Gastroesophageal sphincter (tissue), 3 donors: Measurements from ENCODE around the gene NSMCE1.

Experiments
- CTCF ChIP-seq, 4 experiments: fragments of 200-600 bp in 2 of 4; fragments of 450-650 bp in 2 of 4; sonication (generic) in 1 of 4; IDR thresholded peaks; one replicate each; pipeline ENCODE4 v1.5.1; 2017 to 2019; ENCODE audit warnings: antibody characterized with exemption in 4 of 4, mild to moderate bottlenecking in 2 of 4, moderate library complexity in 2 of 4
- POLR2A ChIP-seq, 2 donors: fragments of 450-650 bp; IDR thresholded peaks; one replicate each; pipeline ENCODE4 v1.6.1; 2017; ENCODE audit warnings: antibody characterized with exemption in 2 of 2, mild to moderate bottlenecking in 2 of 2, moderate library complexity in 1 of 2

DNA sequence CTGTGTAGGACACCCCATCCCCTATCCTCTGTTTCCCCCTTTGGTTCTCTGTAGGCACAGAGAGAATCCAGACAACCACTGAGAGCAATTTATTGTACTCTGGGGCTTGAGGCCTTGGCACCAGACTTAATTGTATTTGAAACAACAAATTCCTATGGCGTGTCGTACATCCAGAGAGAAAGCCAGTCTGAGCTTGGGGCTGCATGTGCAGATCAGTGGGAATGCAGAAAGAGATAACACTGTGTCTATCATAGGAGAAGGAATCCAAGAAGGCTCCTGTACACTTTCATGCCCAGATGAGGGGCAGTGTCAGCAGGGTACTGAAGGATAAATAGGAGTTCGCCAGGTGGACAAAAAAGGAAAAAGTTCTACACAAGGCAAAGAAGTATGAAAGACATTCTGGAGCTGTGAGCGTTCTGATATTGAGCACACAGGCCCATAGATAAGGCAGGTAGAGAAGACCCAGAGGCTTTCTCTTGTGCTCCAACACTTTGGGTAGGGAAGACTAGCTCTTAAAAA is 23.2 kb upstream of the NSMCE1 start:
- TF ChIP-seq CTCF (IDR thresholded peaks at IDR 0.05) (no peak), POLR2A (IDR thresholded peaks at IDR 0.05) (no peak)
